Neural cell (in vitro differentiated cells): ENCODE data around the gene CD84. TPM values are rescaled to one million over a fixed set of nuclear protein-coding genes. Genes with fewer than 3 reads are reported as not detected.
"Not testable (repeated sequence)": the region's sequence is repeated elsewhere in the genome, so short reads cannot be mapped to it uniquely, and the experiment has no call there.

ENCODE experiments used
- H2AFZ ChIP-seq: fragments of 200-600, 300-800 bp; sonication (generic), shearing (Covaris generic); 2 replicates; pipeline ENCODE4 v1.6.0; 2014; ENCODE audit warnings: low read depth, mild to moderate bottlenecking, antibody characterized with exemption, low read length, moderate library complexity
- H3F3A ChIP-seq: fragments of 200-600 bp; shearing (Covaris generic); 2 replicates; pipeline ENCODE4 v1.6.1; 2016; ENCODE audit warnings: mild to moderate bottlenecking, moderate library complexity, mixed read lengths, antibody characterized with exemption, low read length; ENCODE audit not compliant: insufficient read depth, poor library complexity, severe bottlenecking
- H3K27ac ChIP-seq: fragments of 200-600, 300-800 bp; sonication (generic), shearing (Covaris generic); 2 replicates; pipeline ENCODE4 v1.5.1; 2014; ENCODE audit warnings: mild to moderate bottlenecking, low read length, moderate library complexity
- H3K27me3 ChIP-seq: fragments of 300-800, 200-600 bp; sonication (generic), shearing (Covaris generic); 2 replicates; pipeline ENCODE4 v1.6.0; 2014; ENCODE audit warnings: mild to moderate bottlenecking, low read depth, low read length, moderate library complexity; ENCODE audit not compliant: insufficient read depth
- H3K36me3 ChIP-seq: fragments of 300-800, 200-600 bp; sonication (generic), shearing (Covaris generic); 2 replicates; pipeline ENCODE4 v1.5.1; 2014; ENCODE audit warnings: mild to moderate bottlenecking, antibody characterized with exemption, low read length, moderate library complexity; ENCODE audit not compliant: insufficient read depth
- H3K4me2 ChIP-seq: fragments of 300-800, 200-600 bp; sonication (generic), shearing (Covaris generic); 2 replicates; pipeline ENCODE4 v1.6.0; 2014; ENCODE audit warnings: mild to moderate bottlenecking, low read length
- H3K4me3 ChIP-seq: fragments of 300-800, 200-600 bp; sonication (generic), shearing (Covaris generic); 2 replicates; pipeline ENCODE4 v1.5.1; 2014; ENCODE audit warnings: mild to moderate bottlenecking, low read length, moderate library complexity
- H3K79me2 ChIP-seq: fragments of 200-600 bp; shearing (Covaris generic); replicated peaks from 2 replicates; pipeline ENCODE4 v1.6.0; 2014; ENCODE audit warnings: mild to moderate bottlenecking, low read length, moderate library complexity; ENCODE audit not compliant: insufficient read depth
- H3K9ac ChIP-seq: fragments of 300-800, 200-600 bp; sonication (generic), shearing (Covaris generic); 2 replicates; pipeline ENCODE4 v1.6.1; 2016; ENCODE audit warnings: mild to moderate bottlenecking, low read length, mixed read lengths
- H3K9me2 ChIP-seq: fragments of 200-600 bp; shearing (Covaris generic); 2 replicates; pipeline ENCODE4 v1.6.1; 2016; ENCODE audit warnings: mild to moderate bottlenecking, low read length, mixed read lengths; ENCODE audit not compliant: insufficient read depth
- H3K9me3 ChIP-seq: fragments of 200-600, 300-800 bp; sonication (generic), shearing (Covaris generic); 2 replicates; pipeline ENCODE4 v1.6.1; 2016; ENCODE audit warnings: mild to moderate bottlenecking, mixed run types, low read length, moderate library complexity, mixed read lengths
- H4K20me1 ChIP-seq: fragments of 200-600 bp; shearing (Covaris generic); 2 replicates; pipeline ENCODE4 v1.6.1; 2016; ENCODE audit warnings: mild to moderate bottlenecking, mixed run types; ENCODE audit not compliant: insufficient read depth
- CTCF ChIP-seq: fragments of 450-650 bp; IDR thresholded peaks from 2 replicates; pipeline ENCODE4 v1.5.1; 2014; ENCODE audit warnings: antibody characterized with exemption, mild to moderate bottlenecking, moderate library complexity; ENCODE audit not compliant: poor library complexity, severe bottlenecking
- EZH2 ChIP-seq: fragments of 200-600, 300-800 bp; shearing (Covaris generic), sonication (generic); IDR thresholded peaks from 2 replicates; pipeline ENCODE4 v1.6.1; 2014; ENCODE audit warnings: antibody characterized with exemption, low read length, borderline replicate concordance, mild to moderate bottlenecking; ENCODE audit not compliant: insufficient read depth, poor library complexity, severe bottlenecking
- POLR2AphosphoS5 ChIP-seq: IDR thresholded peaks from 2 replicates; pipeline ENCODE4 v1.6.1; 2012
- REST ChIP-seq: IDR thresholded peaks from 2 replicates; pipeline ENCODE4 v1.6.1; 2012; ENCODE audit warnings: borderline replicate concordance
- SMC3 ChIP-seq: fragments of 450-650 bp; conservative IDR thresholded peaks from 2 replicates; pipeline ENCODE4 v1.6.1; 2014; ENCODE audit warnings: antibody characterized with exemption, mild to moderate bottlenecking, moderate library complexity; ENCODE audit not compliant: poor library complexity
- TAF1 ChIP-seq: IDR thresholded peaks from 2 replicates; pipeline ENCODE4 v1.6.1; 2012; ENCODE audit warnings: low read depth
- polyA plus RNA-seq: library from polyadenylated mRNA; depleted of rRNA; stranded (reverse); fragments of >200 nt; gene quantifications from 2 replicates; pipeline ENCODE4 v1.2.3, GENCODE V29; 2014

CD84 gene
- polyA plus RNA-seq, 1 donor from 2014 or later = not detected

GRCh38 chr1:160588468-160588867, 9.2 kb upstream of the CD84 start:
- Histone ChIP-seq H3F3A (no peaks in the 10 kb centered on the region), H2AFZ (no peak overlapping the region)

GRCh38 chr1:160584784-160585183, 5.5 kb upstream of the CD84 start:
- H3K9ac ChIP-seq = no peak overlapping the region
- no peaks in the 10 kb centered on the region for H3K36me3 ChIP-seq
- H3K4me2 ChIP-seq = no peak overlapping the region
- no peaks in the 10 kb centered on the region for H3K9me3 ChIP-seq
- TF ChIP-seq POLR2AphosphoS5 = no peak
- TF ChIP-seq REST = no peak
- TF ChIP-seq EZH2 = no peak
- no peak for TF ChIP-seq SMC3
- TF ChIP-seq TAF1 = no peak
- no peak for TF ChIP-seq CTCF
- H3K27ac ChIP-seq = no peak overlapping the region
- H2AFZ ChIP-seq = no peak overlapping the region
- H3K27me3 ChIP-seq = no peaks in the 10 kb centered on the region
- no peaks in the 10 kb centered on the region for H4K20me1 ChIP-seq
- H3K79me2 ChIP-seq = no peaks in the 10 kb centered on the region
- no peaks in the 10 kb centered on the region for H3K9me2 ChIP-seq
- H3F3A ChIP-seq = no peaks in the 10 kb centered on the region
- H3K4me3 ChIP-seq = no peak overlapping the region

More at GRCh38 chr1:160588468-160588867, 9.2 kb upstream of the CD84 start:
- no peak for TF ChIP-seq POLR2AphosphoS5
- Histone ChIP-seq H3K79me2 (no peaks in the 10 kb centered on the region), H3K27ac (no peak overlapping the region), H3K4me2 (no peak overlapping the region), H3K27me3 (no peaks in the 10 kb centered on the region), H3K9me3 (no peaks in the 10 kb centered on the region), H3K9me2 (no peaks in the 10 kb centered on the region), H3K9ac (no peak overlapping the region), H3K4me3 (no peak overlapping the region), H3K36me3 (no peaks in the 10 kb centered on the region), H4K20me1 (no peaks in the 10 kb centered on the region)

- not testable (repeated sequence) for H3K27ac ChIP-seq, H3K9me2 ChIP-seq, H3K4me3 ChIP-seq, H3K27me3 ChIP-seq, H3K4me2 ChIP-seq, H3K9ac ChIP-seq, H2AFZ ChIP-seq, H3K36me3 ChIP-seq, H3F3A ChIP-seq, H3K9me3 ChIP-seq, H4K20me1 ChIP-seq, H3K79me2 ChIP-seq
Observed at GRCh38 chr1:160582976-160583375, 3.7 kb upstream of the CD84 start.
